Parathyroid adenoma (tissue), 2 donors: ENCODE results near the gene ZNF598.

Source experiments
- H2AFZ ChIP-seq: fragments of 300-600 bp; sonication (generic); one replicate; pipeline ENCODE4 v1.7.0; 2017; ENCODE audit warnings: antibody characterized with exemption, mild to moderate bottlenecking
- H3K27ac ChIP-seq: fragments of 300-600 bp; sonication (generic); one replicate; pipeline ENCODE4 v1.7.0; 2017
- H3K27me3 ChIP-seq: fragments of 300-600 bp; sonication (generic); one replicate; pipeline ENCODE4 v1.7.0; 2017; ENCODE audit warnings: low read length; ENCODE audit not compliant: control insufficient read depth, insufficient read depth
- H3K36me3 ChIP-seq: fragments of 300-600 bp; sonication (generic); one replicate; pipeline ENCODE4 v1.7.0; 2017; ENCODE audit warnings: low read length; ENCODE audit not compliant: control insufficient read depth, insufficient read depth
- H3K4me1 ChIP-seq: fragments of 300-600 bp; sonication (generic); one replicate; pipeline ENCODE4 v1.7.0; 2017; ENCODE audit warnings: control low read depth
- H3K4me2 ChIP-seq: fragments of 300-600 bp; sonication (generic); one replicate; pipeline ENCODE4 v1.7.0; 2017; ENCODE audit warnings: low read length
- H3K4me3 ChIP-seq: fragments of 300-600 bp; sonication (generic); one replicate; pipeline ENCODE4 v1.7.0; 2017; ENCODE audit warnings: low read depth, low read length
- H3K79me2 ChIP-seq: fragments of 300-600 bp; sonication (generic); one replicate; pipeline ENCODE4 v1.7.0; 2017; ENCODE audit warnings: control low read depth
- H3K9ac ChIP-seq: fragments of 300-600 bp; sonication (generic); one replicate; pipeline ENCODE4 v1.7.0; 2017; ENCODE audit warnings: mild to moderate bottlenecking
- H3K9me3 ChIP-seq: fragments of 300-600 bp; sonication (generic); one replicate; pipeline ENCODE4 v1.7.0; 2017; ENCODE audit warnings: low read length; ENCODE audit not compliant: control insufficient read depth
- CTCF ChIP-seq: fragments of 300-600 bp; sonication (generic); IDR thresholded peaks from one replicate; pipeline ENCODE4 v1.7.0; 2017; ENCODE audit warnings: antibody characterized with exemption, mild to moderate bottlenecking
- donor health status: primary hyperparathyroidism.

The ZNF598 gene

GRCh38 chr16:1968146-1968953 is 41.3 kb downstream of the ZNF598 start:
- no peak overlapping the region for H3K4me2 ChIP-seq
- no peak overlapping the region for H3K27ac ChIP-seq
- no peak overlapping the region for H2AFZ ChIP-seq
- no peaks in the 10 kb centered on the region for H3K36me3 ChIP-seq
- H3K27me3 ChIP-seq = no peaks in the 10 kb centered on the region
- no peak overlapping the region for H3K9ac ChIP-seq
- peaks cover 4% of the 10 kb centered on the region for H3K4me1 ChIP-seq
- no peak overlapping the region for H3K4me3 ChIP-seq
- peaks cover 9% of the 10 kb centered on the region for H3K79me2 ChIP-seq
- TF ChIP-seq CTCF = no peak
- no peaks in the 10 kb centered on the region for H3K9me3 ChIP-seq

- no peaks in the 10 kb centered on the region for H3K36me3 ChIP-seq
Observed at GRCh38 chr16:1966460-1966859, 43.2 kb downstream of the ZNF598 start, which contains the start of gene RNF151. Gene RNF151, plus strand, starts transcription at chr16:1966856. Its CDS starts 26 bp downstream, at chr16:1966882.

GRCh38 chr16:1965396-1966001 is 44.1 kb downstream of the ZNF598 start:
- no peak for TF ChIP-seq CTCF
- no peaks in the 10 kb centered on the region for H3K27me3 ChIP-seq
- H3K4me3 ChIP-seq = peak overlapping the region; percentile 94
- peak overlapping the region; percentile 84 for H2AFZ ChIP-seq
- peak overlapping the region; percentile 73 for H3K4me2 ChIP-seq
- H3K9ac ChIP-seq = peak overlapping the region; percentile 39
- H3K4me1 ChIP-seq = peaks cover 4% of the 10 kb centered on the region
- no peaks in the 10 kb centered on the region for H3K79me2 ChIP-seq
- H3K27ac ChIP-seq = peak overlapping the region; percentile 84
- no peaks in the 10 kb centered on the region for H3K36me3 ChIP-seq
- H3K9me3 ChIP-seq = no peaks in the 10 kb centered on the region

More at GRCh38 chr16:1966460-1966859, 43.2 kb downstream of the ZNF598 start, which contains the start of gene RNF151:
- Histone ChIP-seq H3K9ac (no peak within 1 kb of the TSS), H3K79me2 (no peaks in the 10 kb centered on the region), H3K4me2 (peak within 1 kb of the TSS; percentile 73), H3K9me3 (no peaks in the 10 kb centered on the region), H3K4me3 (peak within 1 kb of the TSS; percentile 94), H3K27ac (no peak within 1 kb of the TSS), H2AFZ (no peak within 1 kb of the TSS), H3K4me1 (peaks cover 2% of the 10 kb centered on the region), H3K27me3 (no peaks in the 10 kb centered on the region)
- no peak for TF ChIP-seq CTCF

GRCh38 chr16:1964506-1965395 is 44.9 kb downstream of the ZNF598 start, which contains the start of gene RPS2:
Gene RPS2, minus strand, starts transcription at chr16:1964826. Its CDS starts 201 bp downstream, at chr16:1964625.
- Histone ChIP-seq H3K27me3 (no peaks in the 10 kb centered on the region), H3K4me3 (peak within 1 kb of the TSS; percentile 94), H2AFZ (peak within 1 kb of the TSS; percentile 84), H3K79me2 (no peaks in the 10 kb centered on the region), H3K36me3 (no peaks in the 10 kb centered on the region), H3K27ac (peak within 1 kb of the TSS; percentile 84), H3K9me3 (no peaks in the 10 kb centered on the region), H3K4me1 (peaks cover 6% of the 10 kb centered on the region), H3K9ac (peak within 1 kb of the TSS; percentile 39), H3K4me2 (peak within 1 kb of the TSS; percentile 73)
- no peak for TF ChIP-seq CTCF
